IMR-90 (cell line): ENCODE measurements around the gene ANGPT4. TPM values are rescaled to one million over a fixed set of nuclear protein-coding genes. Genes with fewer than 3 reads are reported as not detected.
A peak's percentile ranks its signal among the peaks of the same experiment; 100 is the strongest.

Source experiments
- ATAC-seq: fragments of 200-7000 bp; cut with Tn5 transposase; 2 replicates; pipeline ENCODE4 v1.9.1; 2020; ENCODE audit warnings: low read depth, mild to moderate bottlenecking, moderate library complexity
- BruUV-seq: library from RNA; stranded (reverse); fragments of 400-500 nt; replicated peaks from 2 replicates; lab custom pipeline; 2021; lab: Mats Ljungman, UMichigan
- CTCF ChIA-PET: fragments of 300-600 bp; formaldehyde crosslinking; extraction: SDS; loops from one replicate; lab custom pipeline; 2021; ENCODE audit warnings: antibody characterized with exemption; lab: Yijun Ruan, JAX
- POLR2A ChIA-PET: fragments of 300-600 bp; sonication (Branson Sonifier 250); formaldehyde crosslinking; loops from one replicate; lab custom pipeline; 2022; ENCODE audit warnings: antibody characterized with exemption; ENCODE audit not compliant: unreplicated experiment; lab: Charles Lee
- DNase-seq: peaks from one replicate; pipeline ENCODE4 v3.0.0; 2013
- H2AFZ ChIP-seq: replicated peaks from 2 replicates; pipeline ENCODE3; 2013; ENCODE audit warnings: low read length, mild to moderate bottlenecking; ENCODE audit not compliant: poor library complexity
- H2AK5ac ChIP-seq: 2 replicates; pipeline ENCODE4 v1.6.1; 2013; ENCODE audit warnings: low read depth, low read length, inconsistent platforms
- H2AK9ac ChIP-seq: replicated peaks from 2 replicates; pipeline ENCODE3; 2013; ENCODE audit warnings: mild to moderate bottlenecking, low read depth, low read length, moderate library complexity; ENCODE audit not compliant: poor library complexity
- H2BK120ac ChIP-seq: 2 replicates; pipeline ENCODE4 v1.6.1; 2013; ENCODE audit warnings: low read depth, low read length, inconsistent platforms
- H2BK15ac ChIP-seq: 3 replicates; pipeline ENCODE4 v1.6.1; 2013; ENCODE audit warnings: low read depth, low read length, inconsistent platforms
- H2BK20ac ChIP-seq: 2 replicates; pipeline ENCODE4 v1.6.1; 2013; ENCODE audit warnings: low read depth, mild to moderate bottlenecking, inconsistent platforms, low read length, moderate library complexity
- H2BK5ac ChIP-seq: 2 replicates; pipeline ENCODE4 v1.6.1; 2013; ENCODE audit warnings: mild to moderate bottlenecking, low read depth, low read length, inconsistent platforms; ENCODE audit not compliant: poor library complexity, severe bottlenecking
- H3K14ac ChIP-seq: replicated peaks from 2 replicates; pipeline ENCODE4 v1.6.1; 2013; ENCODE audit warnings: low read depth, low read length, inconsistent platforms
- H3K18ac ChIP-seq: 2 replicates; pipeline ENCODE4 v1.6.1; 2013; ENCODE audit warnings: low read depth, low read length, control low read depth
- H3K23ac ChIP-seq: 2 replicates; pipeline ENCODE4 v1.6.1; 2013; ENCODE audit warnings: low read depth, low read length, inconsistent platforms
- H3K27ac ChIP-seq: 2 replicates; pipeline ENCODE4 v1.5.1; 2013; ENCODE audit warnings: mild to moderate bottlenecking, control low read depth, low read length; ENCODE audit not compliant: insufficient read depth
- H3K27me3 ChIP-seq: 2 replicates; pipeline ENCODE4 v1.6.1; 2013; ENCODE audit warnings: low read length; ENCODE audit not compliant: control insufficient read depth, insufficient read depth
- H3K36me3 ChIP-seq: 2 replicates; pipeline ENCODE4 v1.6.1; 2013; ENCODE audit warnings: low read length, mixed read lengths; ENCODE audit not compliant: control insufficient read depth, insufficient read depth
- H3K4ac ChIP-seq: 2 replicates; pipeline ENCODE4 v1.6.1; 2013; ENCODE audit warnings: low read depth, low read length, inconsistent platforms
- H3K4me1 ChIP-seq: 2 replicates; pipeline ENCODE4 v1.6.1; 2013; ENCODE audit warnings: low read length, mixed read lengths; ENCODE audit not compliant: control insufficient read depth, insufficient read depth
- H3K4me2 ChIP-seq: 2 replicates; pipeline ENCODE4 v1.6.1; 2013; ENCODE audit warnings: low read depth, mild to moderate bottlenecking, control low read depth, low read length, moderate library complexity
- H3K4me3 ChIP-seq: 2 replicates; pipeline ENCODE4 v1.5.1; 2013; ENCODE audit warnings: low read depth, mild to moderate bottlenecking, control low read depth, low read length, moderate library complexity; ENCODE audit not compliant: insufficient read depth
- H3K56ac ChIP-seq: 2 replicates; pipeline ENCODE4 v1.6.1; 2013; ENCODE audit warnings: low read length, inconsistent platforms; ENCODE audit not compliant: insufficient read depth; ENCODE audit errors: extremely low read depth
- H3K79me1 ChIP-seq, 2 experiments: 2 replicates each; pipeline ENCODE4 v1.6.1; 2013; ENCODE audit warnings: low read length in 2 of 2, inconsistent platforms in 1 of 2, low read depth in 1 of 2
- H3K9ac ChIP-seq: 2 replicates; pipeline ENCODE4 v1.6.1; 2013; ENCODE audit warnings: low read depth, low read length, control low read depth
- H3K9me1 ChIP-seq: 2 replicates; pipeline ENCODE4 v1.6.1; 2013; ENCODE audit warnings: low read length, inconsistent platforms; ENCODE audit not compliant: insufficient read depth
- H3K9me3 ChIP-seq: 2 replicates; pipeline ENCODE4 v1.6.1; 2013; ENCODE audit warnings: low read length; ENCODE audit not compliant: control insufficient read depth, insufficient read depth
- H4K20me1 ChIP-seq: 2 replicates; pipeline ENCODE4 v1.6.1; 2013; ENCODE audit warnings: low read length, inconsistent platforms; ENCODE audit not compliant: insufficient read depth
- H4K5ac ChIP-seq: 2 replicates; pipeline ENCODE4 v1.6.1; 2013; ENCODE audit warnings: mild to moderate bottlenecking, low read depth, low read length, control low read depth
- H4K8ac ChIP-seq, 2 experiments: 2 replicates each; pipeline ENCODE4 v1.6.1; 2013; ENCODE audit warnings: low read depth in 2 of 2, low read length in 2 of 2, control low read depth in 1 of 2, inconsistent platforms in 1 of 2
- H4K91ac ChIP-seq: 2 replicates; pipeline ENCODE4 v1.6.1; 2013; ENCODE audit warnings: low read depth, low read length, inconsistent platforms; ENCODE audit not compliant: insufficient read depth
- BHLHE40 ChIP-seq: fragments of 150-350 bp; IDR thresholded peaks from 2 replicates; pipeline ENCODE4 v1.6.1; 2016; ENCODE audit warnings: mild to moderate bottlenecking, low read depth, low read length
- CEBPB ChIP-seq: IDR thresholded peaks from 2 replicates; pipeline ENCODE4 v1.6.1; 2012; ENCODE audit warnings: low read depth, low read length, improper control_type of control experiment
- CHD1 ChIP-seq: IDR thresholded peaks from 2 replicates; pipeline ENCODE4 v1.6.1; 2012; ENCODE audit warnings: low read depth, low read length, improper control_type of control experiment
- CTCF ChIP-seq: conservative IDR thresholded peaks from 2 replicates; pipeline ENCODE4 v1.5.1; 2012; ENCODE audit warnings: mild to moderate bottlenecking, low read depth, low read length, improper control_type of control experiment
- ELK1 ChIP-seq: fragments of 150-350 bp; IDR thresholded peaks from 2 replicates; pipeline ENCODE4 v1.6.1; 2016; ENCODE audit warnings: low read depth, mild to moderate bottlenecking, low read length, moderate library complexity, borderline replicate concordance
- FOS ChIP-seq: fragments of 150-350 bp; IDR thresholded peaks from 2 replicates; pipeline ENCODE4 v1.6.1; 2016; ENCODE audit warnings: low read depth, low read length
- MAFK ChIP-seq: IDR thresholded peaks from 2 replicates; pipeline ENCODE4 v1.6.1; 2012; ENCODE audit warnings: low read depth, low read length, improper control_type of control experiment
- MAZ ChIP-seq: IDR thresholded peaks from 2 replicates; pipeline ENCODE4 v1.6.1; 2012; ENCODE audit warnings: low read depth, mild to moderate bottlenecking, low read length, improper control_type of control experiment, moderate library complexity, borderline replicate concordance
- MXI1 ChIP-seq: IDR thresholded peaks from 2 replicates; pipeline ENCODE4 v1.6.1; 2012; ENCODE audit warnings: low read depth, mild to moderate bottlenecking, low read length, moderate library complexity, borderline replicate concordance
- NFE2L2 ChIP-seq: fragments of 150-350 bp; IDR thresholded peaks from 2 replicates; pipeline ENCODE4 v1.6.1; 2016; ENCODE audit warnings: low read depth, mild to moderate bottlenecking, low read length
- POLR2A ChIP-seq: IDR thresholded peaks from 2 replicates; pipeline ENCODE4 v1.6.1; 2012; ENCODE audit warnings: mild to moderate bottlenecking, low read depth, low read length
- RAD21 ChIP-seq: IDR thresholded peaks from 2 replicates; pipeline ENCODE4 v1.6.1; 2012; ENCODE audit warnings: low read length, improper control_type of control experiment
- RCOR1 ChIP-seq: IDR thresholded peaks from 2 replicates; pipeline ENCODE4 v1.6.1; 2012; ENCODE audit warnings: mild to moderate bottlenecking, low read length, improper control_type of control experiment; ENCODE audit not compliant: insufficient replicate concordance
- RFX5 ChIP-seq: IDR thresholded peaks from 2 replicates; pipeline ENCODE4 v1.8.0; 2012; ENCODE audit warnings: low read depth, mild to moderate bottlenecking, low read length, moderate library complexity
- SMC3 ChIP-seq: fragments of 150-350 bp; IDR thresholded peaks from 2 replicates; pipeline ENCODE4 v1.6.1; 2016; ENCODE audit warnings: low read depth, mild to moderate bottlenecking, antibody characterized with exemption, low read length, moderate library complexity
- USF2 ChIP-seq: fragments of 150-350 bp; IDR thresholded peaks from 2 replicates; pipeline ENCODE4 v1.6.1; 2017; ENCODE audit warnings: mild to moderate bottlenecking, antibody characterized with exemption, low read length, low read depth
- WGBS, 2 experiments: methylation state at CpG; one replicate each; pipeline versions ENCODE4 v1.1.5 to v1.1.7; 2013; ENCODE audit warnings: missing lambda C conversion rate in 2 of 2; ENCODE audit not compliant: insufficient read length in 1 of 2; ENCODE audit errors: extremely low coverage in 2 of 2; 5-methylcytosine and 5-hydroxymethylcytosine counted together
- dilution Hi-C: fragments of 300-500 bp; cut with HindIII; formaldehyde crosslinking; loops from one replicate; pipeline ENCODE4 v1.14.3; 2018; ENCODE audit warnings: low sequenced_read_pairs; ENCODE audit not compliant: unreplicated experiment
- in situ Hi-C: fragments of 300-500 bp; cut with MboI; formaldehyde crosslinking; loops from 3 replicates; pipeline ENCODE4 v1.14.3; 2019; ENCODE audit warnings: low sequenced_read_pairs, inconsistent platforms, mixed read lengths
- intact Hi-C: fragments of 100-400 bp; cut with micrococcal nuclease; formaldehyde crosslinking; loops from 2 replicates; pipeline ENCODE4 v1.10.0; 2022
- polyA plus RNA-seq, 3 experiments: library from polyadenylated mRNA; depleted of rRNA; stranded (reverse); fragments of >200 nt; gene quantifications; 2 replicates each; pipeline ENCODE4 v1.2.3, GENCODE V29; 2012; ENCODE audit warnings: low replicate concordance in 1 of 3
- total RNA-seq: library from RNA; depleted of rRNA; stranded (reverse); fragments of >200 nt; gene quantifications from 2 replicates; pipeline ENCODE4 v1.2.3, GENCODE V29; 2012

Gene ANGPT4
- total and polyA plus RNA-seq, 2 of the 4 experiments (the other 2 are of a cell fraction): not detected

- TF ChIP-seq SMC3 (no peak), RFX5 (no peak), FOS (no peak), POLR2A (no peak), RCOR1 (no peak), MAFK (no peak), RAD21 (no peak), CEBPB (no peak), MXI1 (no peak), USF2 (no peak), ELK1 (no peak), BHLHE40 (no peak), MAZ (no peak), NFE2L2 (no peak), CTCF (no peak), CHD1 (no peak)
- no peak overlapping the region for H3K27ac ChIP-seq
- no peak overlapping the region for H3K9ac ChIP-seq
- peaks cover 4 to 7% of the 10 kb centered on the region in 2 experiments; a peak in 2 of 4 replicates for H3K79me1 ChIP-seq
- H2AK9ac ChIP-seq: peak overlapping the region; percentile 34
- intact Hi-C loops: no loop called here
- no peak overlapping the region for H2BK15ac ChIP-seq
- H4K8ac ChIP-seq: no peak overlapping the region
- H3K4me1 ChIP-seq: peaks cover 3% of the 10 kb centered on the region
- H3K9me1 ChIP-seq: peaks cover 9% of the 10 kb centered on the region; the same call in 1 of the 2 replicates
- no peak overlapping the region for H3K14ac ChIP-seq
- H3K23ac ChIP-seq: no peak overlapping the region
- H3K4me2 ChIP-seq: no peak overlapping the region
- no peak overlapping the region for H3K56ac ChIP-seq
- H3K36me3 ChIP-seq: no peaks in the 10 kb centered on the region
- H3K4me3 ChIP-seq: no peak overlapping the region
- in situ Hi-C loops: no loop called here
- dilution Hi-C loops: no loop called here
- H2BK5ac ChIP-seq: no peak overlapping the region
- ATAC-seq: no peak
- DNase-seq: no peak
- ChIA-PET POLR2A (no interaction called here), CTCF (no interaction called here)
- no peaks in the 10 kb centered on the region for H3K9me3 ChIP-seq
- no peaks in the 10 kb centered on the region for H4K20me1 ChIP-seq
- BruUV-seq: no TSS peak
- H3K27me3 ChIP-seq: no peaks in the 10 kb centered on the region
- WGBS, 2 experiments: 100% methylated on average over 2 of the region's 4 CpGs; no CpG with 5 or more reads in 1 of the 2 experiments
- H4K5ac ChIP-seq: no peak overlapping the region
- H2AFZ ChIP-seq: no peak overlapping the region
- no peak overlapping the region for H4K91ac ChIP-seq
- no peak overlapping the region for H2AK5ac ChIP-seq
- no peak overlapping the region for H3K4ac ChIP-seq
- no peak overlapping the region for H2BK20ac ChIP-seq
- H3K18ac ChIP-seq: no peak overlapping the region
- no peak overlapping the region for H2BK120ac ChIP-seq
Observed at GRCh38 chr20:853406-853996, 62.6 kb downstream of the ANGPT4 start.
